GM12878 (cell line): ENCODE data around the gene SZRD1. TPM values are rescaled to one million over a fixed set of nuclear protein-coding genes. Genes with fewer than 3 reads are reported as not detected.

ENCODE experiments used
- ATAC-seq: fragments of 200-7000 bp; cut with Tn5 transposase; 3 replicates; pipeline ENCODE4 v1.9.1; 2020; ENCODE audit warnings: mild to moderate bottlenecking, moderate library complexity
- BruUV-seq: library from RNA; stranded (reverse); fragments of 400-500 nt; replicated peaks from 2 replicates; lab custom pipeline; 2021; lab: Mats Ljungman, UMichigan
- CTCF ChIA-PET: fragments of 300-600 bp; sonication (Branson Sonifier 250); formaldehyde crosslinking; extraction: SDS; loops from one replicate; lab custom pipeline; 2021; ENCODE audit warnings: inconsistent platforms; lab: Yijun Ruan, JAX
- POLR2A ChIA-PET: fragments of 350-600 bp; formaldehyde crosslinking; extraction: SDS; loops from one replicate; lab custom pipeline; 2021; ENCODE audit warnings: inconsistent platforms; lab: Charles Lee
- RAD21 ChIA-PET: fragments of 300-600 bp; sonication (Branson Sonifier 250); formaldehyde crosslinking; loops from one replicate; lab custom pipeline; 2023; ENCODE audit warnings: antibody characterized with exemption; ENCODE audit not compliant: unreplicated experiment; lab: Charles Lee
- SMC1A ChIA-PET: fragments of 300-600 bp; sonication (Branson Sonifier 250); formaldehyde crosslinking; loops from one replicate; lab custom pipeline; 2023; ENCODE audit not compliant: unreplicated experiment, uncharacterized antibody; lab: Charles Lee
- DNase-seq: peaks from one replicate; pipeline ENCODE4 v3.0.0-alpha.2; 2011; ENCODE audit warnings: low read depth, low spot score
- FAIRE-seq: peaks from 3 replicates; lab custom pipeline; 2011; peaks lifted over from hg19 to GRCh38; lab: Jason Lieb, UNC
- H2AFZ ChIP-seq: 2 replicates; pipeline ENCODE4 v1.6.0; 2011; ENCODE audit warnings: low read depth, low read length, control low read depth; ENCODE audit not compliant: control insufficient read depth
- H3K27ac ChIP-seq: 2 replicates; pipeline ENCODE4 v1.5.1; 2011; ENCODE audit warnings: control low read depth; ENCODE audit not compliant: control insufficient read depth, insufficient read depth
- H3K27me3 ChIP-seq, 2 experiments: replicated peaks in 1 of 2; 2 replicates each; pipeline versions ENCODE4 v1.6.0 to v1.6.1; 2011; ENCODE audit warnings: low read length in 1 of 2; ENCODE audit not compliant: control insufficient read depth in 2 of 2, insufficient read depth in 2 of 2
- H3K36me3 ChIP-seq, 2 experiments: 2 replicates each; pipeline ENCODE4 v1.5.1; 2011; ENCODE audit warnings: low read length in 1 of 2; ENCODE audit not compliant: control insufficient read depth in 2 of 2, insufficient read depth in 2 of 2
- H3K4me1 ChIP-seq: 2 replicates; pipeline ENCODE4 v1.6.1; 2011; ENCODE audit warnings: mild to moderate bottlenecking, low read length, moderate library complexity, mixed read lengths; ENCODE audit not compliant: control insufficient read depth, insufficient read depth
- H3K4me2 ChIP-seq: 2 replicates; pipeline ENCODE4 v1.6.0; 2011; ENCODE audit warnings: control low read depth; ENCODE audit not compliant: control insufficient read depth, insufficient read depth
- H3K4me3 ChIP-seq: fragments of 200-600 bp; sonication (generic); 2 replicates; pipeline ENCODE4 v1.5.1; 2016
- H3K79me2 ChIP-seq: 2 replicates; pipeline ENCODE4 v1.6.0; 2011; ENCODE audit warnings: low read length; ENCODE audit not compliant: control insufficient read depth, insufficient read depth
- H3K9ac ChIP-seq: 2 replicates; pipeline ENCODE4 v1.8.0; 2011; ENCODE audit warnings: low read length, control low read depth, mixed read lengths; ENCODE audit not compliant: control insufficient read depth, insufficient read depth
- H3K9me3 ChIP-seq: replicated peaks from 3 replicates; pipeline ENCODE4 v1.5.1; 2011; ENCODE audit warnings: mild to moderate bottlenecking, low read length; ENCODE audit not compliant: control insufficient read depth, insufficient read depth
- H4K20me1 ChIP-seq: 2 replicates; pipeline ENCODE4 v1.6.0; 2011; ENCODE audit not compliant: control insufficient read depth, insufficient read depth
- BRCA1 ChIP-seq: IDR thresholded peaks from 2 replicates; pipeline ENCODE4 v1.6.1; 2011; ENCODE audit warnings: low read depth, low read length, improper control_type of control experiment
- CBX3 ChIP-seq: fragments of 200-600 bp; sonication (generic); IDR thresholded peaks from 2 replicates; pipeline ENCODE4 v1.6.1; 2016; ENCODE audit warnings: low read depth, borderline replicate concordance
- EZH2 ChIP-seq: IDR thresholded peaks from 2 replicates; pipeline ENCODE4 v1.6.1; 2012; ENCODE audit warnings: low read depth, mild to moderate bottlenecking, control low read depth, inconsistent platforms, low read length, borderline replicate concordance; ENCODE audit not compliant: control insufficient read depth
- RCOR1 ChIP-seq: conservative IDR thresholded peaks from 2 replicates; pipeline ENCODE4 v1.6.1; 2012; ENCODE audit warnings: low read depth, low read length, improper control_type of control experiment
- REST ChIP-seq: IDR thresholded peaks from 2 replicates; pipeline ENCODE4 v1.6.1; 2012; ENCODE audit warnings: mild to moderate bottlenecking, low read depth, low read length
- RUNX3 ChIP-seq: IDR thresholded peaks from 2 replicates; pipeline ENCODE4 v1.6.1; 2012; ENCODE audit warnings: low read length, inconsistent platforms
- TBL1XR1 ChIP-seq: IDR thresholded peaks from 2 replicates; pipeline ENCODE4 v1.6.1; 2012; ENCODE audit warnings: low read depth, low read length, improper control_type of control experiment
- ZNF592 ChIP-seq: fragments of 450-650 bp; IDR thresholded peaks from 2 replicates; pipeline ENCODE4 v1.6.1; 2017; ENCODE audit warnings: mild to moderate bottlenecking, moderate library complexity
- WGBS: methylation state at CpG from one replicate; pipeline ENCODE4 v1.1.6; 2016; ENCODE audit warnings: low lambda C conversion rate; ENCODE audit not compliant: insufficient replicate concordance, insufficient coverage; ENCODE audit errors: missing lambda C conversion rate; 5-methylcytosine and 5-hydroxymethylcytosine counted together
- in situ Hi-C: fragments of 300-500 bp; cut with MboI; formaldehyde crosslinking; loops from 9 replicates; pipeline ENCODE4 v1.14.3; 2018; ENCODE audit warnings: mixed read lengths
- intact Hi-C: fragments of 100-400 bp; cut with micrococcal nuclease; formaldehyde crosslinking; loops from one replicate; pipeline ENCODE4 v1.14.2; 2022; ENCODE audit not compliant: unreplicated experiment
- polyA plus RNA-seq, 11 experiments: library from polyadenylated mRNA; depleted of rRNA in 4 of 11; unstranded in 6 of 11; stranded (reverse) in 5 of 11; fragments of >200 nt; fragmentation: Nextera tagmentation in 4 of 11; fragmentation: Illumina TruSeq in 1 of 11; extraction: Ambion mirVana in 4 of 11; extraction: Trizol in 1 of 11; gene quantifications; 1 replicate in 1 of 11; 2 replicates in 10 of 11; pipeline versions ENCODE4 v1.2.1 to v1.2.3, GENCODE V29; 2011 to 2016; ENCODE audit warnings: inconsistent platforms in 2 of 11, missing spikeins in 2 of 11, low read depth in 1 of 11
- total RNA-seq, 4 experiments: library from RNA; depleted of rRNA in 3 of 4; stranded (reverse); fragments of >200 nt in 3 of 4; fragmentation: Illumina TruSeq in 1 of 4; extraction: Trizol in 1 of 4; gene quantifications; 2 replicates each; pipeline versions ENCODE4 v1.2.1 to v1.2.3, GENCODE V29; 2013 to 2021
- TF ChIP-seq, protein P1 (sequence below): fragments of 450-650 bp; IDR thresholded peaks from 2 replicates; pipeline ENCODE4 v1.6.1; 2017; ENCODE audit warnings: borderline replicate concordance
- TF ChIP-seq, protein P2 (sequence below): fragments of 450-650 bp; formaldehyde crosslinking; IDR thresholded peaks from 2 replicates; pipeline ENCODE4 v1.4.0; 2020; ENCODE audit warnings: mild to moderate bottlenecking, moderate library complexity

Gene SZRD1
- total and polyA plus RNA-seq, 10 of the 15 experiments (the other 5 are each of a cell fraction or from before 2014, with no cell fraction given) = 5.6 to 213 (median 113) TPM

DNA sequence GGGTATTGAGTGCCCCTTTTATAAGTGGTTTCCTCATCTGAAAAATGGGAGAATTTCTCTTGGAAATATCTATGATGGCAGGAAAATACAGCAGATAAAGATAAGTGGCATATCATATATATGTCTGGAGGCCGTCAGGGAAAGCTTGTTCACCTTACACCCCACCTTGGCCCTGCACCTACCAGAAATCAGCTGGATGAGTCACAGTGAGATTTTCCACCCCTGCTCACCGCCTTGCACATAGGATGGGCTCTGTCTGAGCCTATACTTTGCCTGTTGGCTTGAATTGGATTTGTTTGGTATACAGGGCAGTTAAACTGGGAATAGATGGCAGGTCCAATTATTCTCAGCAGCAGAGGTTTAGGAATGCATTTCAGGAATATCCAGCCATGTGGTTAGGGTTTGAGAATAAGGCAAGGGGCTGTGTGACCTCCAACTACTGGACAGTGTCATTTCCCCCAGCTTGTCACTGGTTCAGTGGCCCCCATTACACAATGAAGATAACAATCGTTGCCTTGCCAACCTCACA lies 70.0 kb downstream of the SZRD1 start, which contains the start of gene SPATA21:
Gene SPATA21, minus strand, starts transcription at position 479 of the 529 bp plus-strand sequence. CDS start 6,053 bp downstream, outside the sequence.
- FAIRE-seq = no peak
- SMC1A ChIA-PET = interaction anchor here (0.6 kb wide), 3 partner anchors 12 to 183 kb away, joined by 3 read pairs; no protein-coding TSS in a partner anchor
- Histone ChIP-seq H2AFZ (no peak within 1 kb of the TSS; the same call in 1 of the 2 replicates), H3K27me3 (no peaks in the 10 kb centered on the region), H3K4me3 (no peak within 1 kb of the TSS), H3K9ac (no peak within 1 kb of the TSS), H3K36me3 (no peaks in the 10 kb centered on the region), H3K9me3 (no peaks in the 10 kb centered on the region), H4K20me1 (no peaks in the 10 kb centered on the region), H3K27ac (no peak within 1 kb of the TSS), H3K4me2 (no peak within 1 kb of the TSS), H3K4me1 (peaks cover 13% of the 10 kb centered on the region), H3K79me2 (peaks cover 13% of the 10 kb centered on the region)
- POLR2A ChIA-PET = interaction anchor here (0.7 kb wide), 1 partner anchor 422 kb away, joined by 3 read pairs; no protein-coding TSS in a partner anchor
- DNase-seq = no peak
- BruUV-seq = no TSS peak
- CTCF ChIA-PET = interaction anchor here (1.1 kb wide), 1 partner anchor 11 kb away, joined by 4 read pairs; no protein-coding TSS in a partner anchor
- in situ Hi-C loops = no loop called here
- RAD21 ChIA-PET = no interaction called here
- intact Hi-C loops = no loop called here
- whole genome bisulfite sequencing = 39% methylated on average over 3 of the region's 3 CpGs
- ATAC-seq = no peak
- TF ChIP-seq BRCA1 = no peak
- TF ChIP-seq RCOR1 = no peak
- TF ChIP-seq CBX3 = no peak
- TF ChIP-seq ZNF592 = no peak
- TF ChIP-seq TBL1XR1 = no peak
- TF ChIP-seq EZH2 = no peak
- TF ChIP-seq REST = no peak
- no peak for TF ChIP-seq RUNX3
- TF ChIP-seq, protein P1, sequence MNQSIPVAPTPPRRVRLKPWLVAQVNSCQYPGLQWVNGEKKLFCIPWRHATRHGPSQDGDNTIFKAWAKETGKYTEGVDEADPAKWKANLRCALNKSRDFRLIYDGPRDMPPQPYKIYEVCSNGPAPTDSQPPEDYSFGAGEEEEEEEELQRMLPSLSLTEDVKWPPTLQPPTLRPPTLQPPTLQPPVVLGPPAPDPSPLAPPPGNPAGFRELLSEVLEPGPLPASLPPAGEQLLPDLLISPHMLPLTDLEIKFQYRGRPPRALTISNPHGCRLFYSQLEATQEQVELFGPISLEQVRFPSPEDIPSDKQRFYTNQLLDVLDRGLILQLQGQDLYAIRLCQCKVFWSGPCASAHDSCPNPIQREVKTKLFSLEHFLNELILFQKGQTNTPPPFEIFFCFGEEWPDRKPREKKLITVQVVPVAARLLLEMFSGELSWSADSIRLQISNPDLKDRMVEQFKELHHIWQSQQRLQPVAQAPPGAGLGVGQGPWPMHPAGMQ = no peak
- TF ChIP-seq, protein P2, sequence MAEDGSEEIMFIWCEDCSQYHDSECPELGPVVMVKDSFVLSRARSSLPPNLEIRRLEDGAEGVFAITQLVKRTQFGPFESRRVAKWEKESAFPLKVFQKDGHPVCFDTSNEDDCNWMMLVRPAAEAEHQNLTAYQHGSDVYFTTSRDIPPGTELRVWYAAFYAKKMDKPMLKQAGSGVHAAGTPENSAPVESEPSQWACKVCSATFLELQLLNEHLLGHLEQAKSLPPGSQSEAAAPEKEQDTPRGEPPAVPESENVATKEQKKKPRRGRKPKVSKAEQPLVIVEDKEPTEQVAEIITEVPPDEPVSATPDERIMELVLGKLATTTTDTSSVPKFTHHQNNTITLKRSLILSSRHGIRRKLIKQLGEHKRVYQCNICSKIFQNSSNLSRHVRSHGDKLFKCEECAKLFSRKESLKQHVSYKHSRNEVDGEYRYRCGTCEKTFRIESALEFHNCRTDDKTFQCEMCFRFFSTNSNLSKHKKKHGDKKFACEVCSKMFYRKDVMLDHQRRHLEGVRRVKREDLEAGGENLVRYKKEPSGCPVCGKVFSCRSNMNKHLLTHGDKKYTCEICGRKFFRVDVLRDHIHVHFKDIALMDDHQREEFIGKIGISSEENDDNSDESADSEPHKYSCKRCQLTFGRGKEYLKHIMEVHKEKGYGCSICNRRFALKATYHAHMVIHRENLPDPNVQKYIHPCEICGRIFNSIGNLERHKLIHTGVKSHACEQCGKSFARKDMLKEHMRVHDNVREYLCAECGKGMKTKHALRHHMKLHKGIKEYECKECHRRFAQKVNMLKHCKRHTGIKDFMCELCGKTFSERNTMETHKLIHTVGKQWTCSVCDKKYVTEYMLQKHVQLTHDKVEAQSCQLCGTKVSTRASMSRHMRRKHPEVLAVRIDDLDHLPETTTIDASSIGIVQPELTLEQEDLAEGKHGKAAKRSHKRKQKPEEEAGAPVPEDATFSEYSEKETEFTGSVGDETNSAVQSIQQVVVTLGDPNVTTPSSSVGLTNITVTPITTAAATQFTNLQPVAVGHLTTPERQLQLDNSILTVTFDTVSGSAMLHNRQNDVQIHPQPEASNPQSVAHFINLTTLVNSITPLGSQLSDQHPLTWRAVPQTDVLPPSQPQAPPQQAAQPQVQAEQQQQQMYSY (CRISPR knock-in tag) = no peak
